Measurements from ENCODE around the gene SPTBN1. TPM values are rescaled to one million over a fixed set of nuclear protein-coding genes. Genes with fewer than 3 reads are reported as not detected.

SPTBN1 gene
- total and polyA plus RNA-seq, 4 experiments from 2014 or later, result 2.9 to 121 (median 87.3) TPM

DNA sequence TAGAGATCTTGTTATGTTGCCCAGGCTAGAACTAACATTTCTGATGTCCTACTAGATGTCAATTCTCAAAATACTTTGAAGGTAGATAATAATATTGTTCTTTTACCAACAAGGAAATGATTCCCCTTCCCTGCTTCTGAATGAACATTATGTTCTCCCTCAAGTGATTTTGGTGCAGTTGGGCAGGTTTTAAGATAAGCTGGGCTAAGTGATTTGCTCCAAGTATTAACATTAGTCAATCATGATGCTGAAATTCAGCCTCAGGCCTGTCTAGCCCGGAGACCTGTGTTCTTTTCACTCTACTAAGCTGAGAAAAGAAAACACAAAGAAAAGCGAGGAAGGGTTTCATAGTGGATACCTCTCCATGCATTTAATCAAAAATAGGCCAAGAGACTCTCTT lies 38.5 kb upstream of the SPTBN1 start:
- H3K4me1 Mint-ChIP-seq, result peaks cover 6 to 11% (median 10%) of the 10 kb centered on the region in 4 donors
- H3K4me3 Mint-ChIP-seq, result no peak overlapping the region
- H3K4me3 ChIP-seq (ENCODE audit: low read length in 2 of 2), result no peak overlapping the region
- no peaks in the 10 kb centered on the region for H3K9me3 ChIP-seq (ENCODE audit: control insufficient read depth in 1 of 2, low read length in 2 of 2)
- ChIA-PET CTCF (ENCODE audit: partially characterized antibody) (no interaction called here), POLR2A (ENCODE audit: partially characterized antibody) (no interaction called here)
- intact Hi-C loops (cut with micrococcal nuclease), result no loop called here
- H3K27ac ChIP-seq (ENCODE audit: low read depth, low read length), result no peak overlapping the region
- no peaks in the 10 kb centered on the region for H3K36me3 Mint-ChIP-seq
- no peak overlapping the region for H3K27ac Mint-ChIP-seq
- no peak for DNase-seq
- peaks cover 0 to 3% of the 10 kb centered on the region in 2 donors for H3K27me3 Mint-ChIP-seq
- no peaks in the 10 kb centered on the region for H3K27me3 ChIP-seq (ENCODE audit: insufficient read depth, low read length)
- H3K9me3 Mint-ChIP-seq, result peaks cover 0 to 2% (median 0%) of the 10 kb centered on the region in 8 donors
- no peaks in the 10 kb centered on the region for H3K4me1 ChIP-seq (ENCODE audit: insufficient read depth, low read length)
- H3K36me3 ChIP-seq (ENCODE audit: insufficient read depth, low read length), result no peaks in the 10 kb centered on the region

- no peak overlapping the region for H3K27ac ChIP-seq (ENCODE audit: low read depth, low read length)
- Mint-ChIP-seq H3K4me1 (peaks cover 6 to 11% (median 10%) of the 10 kb centered on the region in 4 donors), H3K27ac (no peak overlapping the region), H3K9me3 (peaks cover 0 to 2% (median 0%) of the 10 kb centered on the region in 8 donors), H3K4me3 (no peak overlapping the region), H3K27me3 (peaks cover 0 to 3% of the 10 kb centered on the region in 2 donors), H3K36me3 (no peaks in the 10 kb centered on the region)
- H3K36me3 ChIP-seq (ENCODE audit: insufficient read depth, low read length), result no peaks in the 10 kb centered on the region
- no peaks in the 10 kb centered on the region for H3K4me1 ChIP-seq (ENCODE audit: insufficient read depth, low read length)
- ChIA-PET POLR2A (ENCODE audit: partially characterized antibody) (no interaction called here), CTCF (ENCODE audit: partially characterized antibody) (no interaction called here)
- DNase-seq, result no peak
- intact Hi-C loops (cut with micrococcal nuclease), result no loop called here
- no peaks in the 10 kb centered on the region for H3K9me3 ChIP-seq (ENCODE audit: control insufficient read depth in 1 of 2, low read length in 2 of 2)
- H3K27me3 ChIP-seq (ENCODE audit: insufficient read depth, low read length), result no peaks in the 10 kb centered on the region
- no peak overlapping the region for H3K4me3 ChIP-seq (ENCODE audit: low read length in 2 of 2)
These were observed 36.7 kb upstream of the SPTBN1 start for GRCh38 chr2:54419388-54419787.

DNA sequence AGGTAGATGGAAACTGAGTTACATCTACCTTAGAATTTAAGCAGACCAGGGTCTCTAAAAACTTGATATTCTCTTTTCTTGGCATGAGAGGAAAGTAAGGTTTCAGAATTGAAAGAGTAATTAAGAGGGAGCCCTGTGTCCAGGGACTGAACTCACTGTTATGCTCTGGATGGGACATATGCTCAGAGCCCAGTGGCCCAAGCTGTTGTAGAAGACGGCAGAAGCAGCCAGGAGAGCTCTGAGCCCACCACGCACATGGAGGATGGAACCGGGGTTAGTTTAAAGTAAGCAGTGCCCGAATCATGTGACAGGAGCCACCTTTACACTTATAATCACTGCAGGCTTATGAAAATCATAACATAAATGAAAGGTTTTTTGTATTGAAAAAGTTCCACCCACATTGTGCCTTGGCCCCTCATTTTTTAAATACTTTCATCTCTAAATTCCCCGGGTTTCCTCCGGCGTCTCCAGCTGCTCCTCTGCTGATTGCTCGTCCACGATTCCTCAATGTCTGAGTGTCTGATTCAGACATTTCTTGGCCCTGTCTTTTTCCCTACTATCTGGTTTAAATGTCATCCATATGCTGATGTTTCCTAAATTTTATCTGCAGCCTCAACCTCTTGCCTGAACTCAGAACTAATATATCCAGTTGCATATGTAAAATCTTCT lies 36.1 kb upstream of the SPTBN1 start:
- Mint-ChIP-seq H3K27me3 (peaks cover 0 to 3% of the 10 kb centered on the region in 2 donors), H3K4me1 (peaks cover 6 to 11% (median 10%) of the 10 kb centered on the region in 4 donors), H3K4me3 (no peak overlapping the region), H3K9me3 (peaks cover 0 to 2% (median 0%) of the 10 kb centered on the region in 8 donors), H3K36me3 (no peaks in the 10 kb centered on the region), H3K27ac (no peak overlapping the region)
- H3K27ac ChIP-seq (ENCODE audit: low read depth, low read length), result no peak overlapping the region
- CTCF ChIA-PET (ENCODE audit: partially characterized antibody), result no interaction called here
- no peaks in the 10 kb centered on the region for H3K4me1 ChIP-seq (ENCODE audit: insufficient read depth, low read length)
- no peaks in the 10 kb centered on the region for H3K9me3 ChIP-seq (ENCODE audit: control insufficient read depth in 1 of 2, low read length in 2 of 2)
- no peaks in the 10 kb centered on the region for H3K36me3 ChIP-seq (ENCODE audit: insufficient read depth, low read length)
- H3K4me3 ChIP-seq (ENCODE audit: low read length in 2 of 2), result no peak overlapping the region
- H3K27me3 ChIP-seq (ENCODE audit: insufficient read depth, low read length), result no peaks in the 10 kb centered on the region
- POLR2A ChIA-PET (ENCODE audit: partially characterized antibody), result no interaction called here
- DNase-seq, result no peak
- intact Hi-C loops (cut with micrococcal nuclease), result no loop called here

GRCh38 chr2:54420524-54421172 lies 35.5 kb upstream of the SPTBN1 start:
- no peaks in the 10 kb centered on the region for H3K9me3 ChIP-seq (ENCODE audit: control insufficient read depth in 1 of 2, low read length in 2 of 2)
- no peak overlapping the region for H3K27ac ChIP-seq (ENCODE audit: low read depth, low read length)
- Mint-ChIP-seq H3K36me3 (no peaks in the 10 kb centered on the region), H3K4me3 (peak overlapping the region in 3 of 8 donors; percentile 21 to 37 (median 21)), H3K9me3 (peaks cover 0 to 2% (median 0%) of the 10 kb centered on the region in 8 donors), H3K27me3 (peaks cover 0 to 3% of the 10 kb centered on the region in 2 donors), H3K4me1 (peaks cover 6 to 11% (median 10%) of the 10 kb centered on the region in 4 donors), H3K27ac (peak overlapping the region in 1 of 7 donors; percentile 28)
- H3K4me3 ChIP-seq (ENCODE audit: low read length in 2 of 2), result no peak overlapping the region
- no peaks in the 10 kb centered on the region for H3K36me3 ChIP-seq (ENCODE audit: insufficient read depth, low read length)
- ChIA-PET POLR2A (ENCODE audit: partially characterized antibody) (no interaction called here), CTCF (ENCODE audit: partially characterized antibody) (no interaction called here)
- H3K4me1 ChIP-seq (ENCODE audit: insufficient read depth, low read length), result no peaks in the 10 kb centered on the region
- no peak for DNase-seq
- intact Hi-C loops (cut with micrococcal nuclease), result no loop called here
- no peaks in the 10 kb centered on the region for H3K27me3 ChIP-seq (ENCODE audit: insufficient read depth, low read length)

DNA sequence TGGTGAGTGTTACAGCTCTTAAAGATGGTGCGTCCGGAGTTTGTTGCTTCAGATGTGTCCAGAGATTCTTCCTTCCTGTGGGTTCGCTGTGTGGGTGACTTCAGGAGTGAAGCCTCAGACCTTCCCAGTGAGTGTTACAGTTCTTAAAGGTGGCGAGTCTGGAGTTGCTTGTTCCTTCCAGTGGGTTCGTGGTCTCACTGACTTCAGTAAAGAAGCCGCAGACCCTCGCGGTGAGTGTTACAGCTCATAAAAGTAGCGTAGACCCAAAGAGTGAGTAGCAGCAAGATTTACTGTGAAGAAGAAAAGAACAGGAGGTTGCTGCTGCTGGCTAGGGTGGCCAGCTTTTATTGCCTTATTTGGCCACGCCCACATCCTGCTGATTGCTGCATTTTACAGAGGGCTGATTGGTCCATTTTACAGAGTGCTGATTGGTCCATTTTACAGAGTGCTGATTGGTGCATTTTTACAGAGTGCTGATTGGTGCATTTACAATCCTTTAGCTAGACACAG lies 34.0 kb upstream of the SPTBN1 start:
- no peaks in the 10 kb centered on the region for H3K4me1 ChIP-seq (ENCODE audit: insufficient read depth, low read length)
- Mint-ChIP-seq H3K4me3 (peak overlapping the region; percentile 46 to 85 (median 74)), H3K9me3 (peaks cover 0 to 2% (median 0%) of the 10 kb centered on the region in 8 donors), H3K27me3 (no peaks in the 10 kb centered on the region), H3K36me3 (no peaks in the 10 kb centered on the region), H3K27ac (peak overlapping the region in 4 of 7 donors; percentile 24 to 68 (median 54)), H3K4me1 (peaks cover 6 to 11% (median 10%) of the 10 kb centered on the region in 4 donors)
- no peak overlapping the region for H3K27ac ChIP-seq (ENCODE audit: low read depth, low read length)
- no peaks in the 10 kb centered on the region for H3K9me3 ChIP-seq (ENCODE audit: control insufficient read depth in 1 of 2, low read length in 2 of 2)
- DNase-seq, result peak; percentile 36 to 60 (median 51)
- POLR2A ChIA-PET (ENCODE audit: partially characterized antibody), result no interaction called here
- intact Hi-C loops (cut with micrococcal nuclease), result no loop called here
- no peaks in the 10 kb centered on the region for H3K27me3 ChIP-seq (ENCODE audit: insufficient read depth, low read length)
- peak overlapping the region in 1 of 2 donors; percentile 10 for H3K4me3 ChIP-seq (ENCODE audit: low read length in 2 of 2)
- H3K36me3 ChIP-seq (ENCODE audit: insufficient read depth, low read length), result no peaks in the 10 kb centered on the region
- CTCF ChIA-PET (ENCODE audit: partially characterized antibody), result no interaction called here

- Mint-ChIP-seq H3K27me3 (no peaks in the 10 kb centered on the region), H3K27ac (no peak overlapping the region), H3K4me1 (peaks cover 6 to 11% (median 10%) of the 10 kb centered on the region in 4 donors), H3K36me3 (no peaks in the 10 kb centered on the region), H3K4me3 (peak overlapping the region in 1 of 8 donors; percentile 25), H3K9me3 (peaks cover 0 to 2% (median 0%) of the 10 kb centered on the region in 8 donors)
- intact Hi-C loops (cut with micrococcal nuclease), result no loop called here
- ChIA-PET POLR2A (ENCODE audit: partially characterized antibody) (no interaction called here), CTCF (ENCODE audit: partially characterized antibody) (interaction anchor here (0.6 to 2.0 kb wide), 2 partner anchors 14 to 780 kb away, joined by 3 to 5 read pairs; no protein-coding TSS in a partner anchor)
- Histone ChIP-seq H3K9me3 (ENCODE audit: control insufficient read depth in 1 of 2, low read length in 2 of 2) (no peaks in the 10 kb centered on the region), H3K4me1 (ENCODE audit: insufficient read depth, low read length) (no peaks in the 10 kb centered on the region), H3K27me3 (ENCODE audit: insufficient read depth, low read length) (no peaks in the 10 kb centered on the region), H3K4me3 (ENCODE audit: low read length in 2 of 2) (no peak overlapping the region), H3K36me3 (ENCODE audit: insufficient read depth, low read length) (no peaks in the 10 kb centered on the region), H3K27ac (ENCODE audit: low read depth, low read length) (no peak overlapping the region)
- DNase-seq, result no peak
These were observed 32.9 kb upstream of the SPTBN1 start for GRCh38 chr2:54423213-54423612.

- H3K36me3 ChIP-seq (ENCODE audit: insufficient read depth, low read length), result no peaks in the 10 kb centered on the region
- no peak overlapping the region for H3K4me3 ChIP-seq (ENCODE audit: low read length in 2 of 2)
- H3K27ac ChIP-seq (ENCODE audit: low read depth, low read length), result no peak overlapping the region
- Mint-ChIP-seq H3K9me3 (peaks cover 0 to 2% (median 0%) of the 10 kb centered on the region in 8 donors), H3K4me1 (peaks cover 6 to 16% (median 11%) of the 10 kb centered on the region in 4 donors), H3K36me3 (no peaks in the 10 kb centered on the region), H3K4me3 (no peak overlapping the region), H3K27ac (no peak overlapping the region), H3K27me3 (no peaks in the 10 kb centered on the region)
- intact Hi-C loops (cut with micrococcal nuclease), result no loop called here
- DNase-seq, result no peak
- ChIA-PET POLR2A (ENCODE audit: partially characterized antibody) (no interaction called here), CTCF (ENCODE audit: partially characterized antibody) (interaction anchor here (2.0 kb wide), 1 partner anchor 13 kb away, joined by 5 read pairs; no protein-coding TSS in a partner anchor)
- H3K9me3 ChIP-seq (ENCODE audit: control insufficient read depth in 1 of 2, low read length in 2 of 2), result no peaks in the 10 kb centered on the region
- no peaks in the 10 kb centered on the region for H3K27me3 ChIP-seq (ENCODE audit: insufficient read depth, low read length)
- no peaks in the 10 kb centered on the region for H3K4me1 ChIP-seq (ENCODE audit: insufficient read depth, low read length)
These were observed 31.5 kb upstream of the SPTBN1 start for GRCh38 chr2:54424555-54425163.
